Stimulated activated CD4-positive, alpha-beta T cell treated with anti-CD3 and anti-CD28 coated beads, Interleukin-4, amount 100 ng/mL, for 4 hours (primary cell): ENCODE measurements around the gene ISL2.

ENCODE experiments used
- DNase-seq, 2 experiments: peaks; one replicate each; pipeline ENCODE4 v3.0.0-alpha.2; 2020

Gene ISL2

DNA sequence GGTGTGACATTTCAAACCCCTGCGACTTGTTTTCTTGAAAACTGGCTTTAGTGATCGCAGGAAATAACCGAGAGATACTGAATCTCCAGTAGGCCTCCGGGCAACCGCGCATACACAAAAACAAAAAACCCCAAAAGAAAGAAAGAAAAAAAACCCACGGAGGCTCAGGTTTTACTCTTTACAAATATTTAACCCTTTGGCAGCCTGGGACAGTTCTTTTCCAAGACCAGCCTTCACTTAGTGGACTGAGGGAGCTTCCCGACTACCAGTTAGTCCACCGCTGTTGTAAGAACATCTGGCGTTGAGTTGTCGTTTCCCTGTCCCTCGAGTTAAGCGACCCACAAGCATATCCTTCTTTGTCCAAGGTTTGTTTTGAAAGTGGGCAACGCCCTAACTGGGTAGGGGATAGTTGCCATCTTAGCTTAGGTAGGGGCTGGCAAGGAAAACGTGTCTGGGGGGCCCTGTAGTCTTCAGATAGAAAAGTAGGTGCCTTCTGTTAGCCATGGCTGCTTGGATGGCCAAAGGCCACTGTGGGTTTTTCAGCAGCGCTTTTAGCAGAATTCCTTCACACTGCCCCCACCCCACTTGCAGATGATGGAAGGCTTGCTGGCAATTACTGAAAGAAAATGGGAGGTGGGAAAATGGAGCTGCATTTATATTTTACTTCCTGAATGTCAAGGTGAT lies 6.9 kb downstream of the ISL2 start:
- DNase-seq = no peak

GRCh38 chr15:76344893-76345582 lies 8.5 kb downstream of the ISL2 start:
- DNase-seq = no peak

DNA sequence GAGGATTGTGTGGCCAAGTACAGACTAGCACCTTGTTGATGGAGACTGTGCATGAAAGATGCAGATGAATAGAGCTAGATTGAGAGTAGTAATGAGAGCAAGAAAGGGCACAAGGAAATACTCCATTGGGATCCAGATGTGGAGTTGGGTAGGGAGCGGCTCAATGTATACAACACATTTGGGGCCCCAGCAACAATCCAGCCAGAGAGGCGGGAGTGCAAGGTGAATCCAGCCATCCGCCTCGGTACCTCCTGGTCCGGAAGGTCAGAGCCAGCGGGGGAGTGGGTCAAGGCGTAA lies 9.0 kb downstream of the ISL2 start:
- no peak for DNase-seq

DNA sequence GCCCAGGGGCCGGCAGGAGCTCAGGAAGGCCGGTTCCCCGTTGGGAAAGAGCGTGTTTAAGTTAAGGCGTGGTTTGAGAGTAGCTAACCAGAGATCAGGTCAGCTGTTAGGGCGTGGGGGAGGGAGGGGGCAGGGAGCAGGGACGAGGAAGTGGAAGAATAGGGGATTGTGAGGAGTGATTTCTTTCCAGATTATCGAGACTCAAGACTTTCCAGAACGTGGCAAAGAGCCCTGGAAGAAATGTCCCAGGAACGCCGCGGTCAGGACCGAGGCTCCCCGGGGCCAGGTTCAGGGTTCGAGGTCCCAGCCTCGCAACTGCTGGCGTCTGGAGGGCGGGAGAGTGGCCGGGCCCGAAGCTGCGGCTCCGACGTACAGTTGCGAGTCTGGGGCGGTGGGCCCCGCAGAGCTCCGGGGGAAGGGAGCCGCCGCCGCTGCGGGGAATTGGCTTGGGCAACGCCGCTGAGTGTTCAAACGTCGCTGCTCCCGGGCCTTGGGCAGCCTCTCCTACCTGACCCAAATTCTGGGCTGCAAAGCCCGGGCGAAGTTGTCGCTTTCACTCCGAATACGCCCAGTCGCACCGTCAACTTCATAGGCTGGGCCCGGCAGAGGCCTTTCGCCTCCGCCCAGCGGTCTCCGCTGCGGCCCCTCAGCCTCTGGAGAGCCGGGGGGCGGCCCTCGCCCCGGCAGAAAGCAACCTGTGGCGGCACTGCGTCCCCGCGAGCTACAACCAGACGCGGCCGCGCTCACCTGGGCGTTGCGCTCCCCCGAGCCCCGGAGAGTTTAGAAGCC lies 9.5 kb downstream of the ISL2 start:
- no peak for DNase-seq

DNA sequence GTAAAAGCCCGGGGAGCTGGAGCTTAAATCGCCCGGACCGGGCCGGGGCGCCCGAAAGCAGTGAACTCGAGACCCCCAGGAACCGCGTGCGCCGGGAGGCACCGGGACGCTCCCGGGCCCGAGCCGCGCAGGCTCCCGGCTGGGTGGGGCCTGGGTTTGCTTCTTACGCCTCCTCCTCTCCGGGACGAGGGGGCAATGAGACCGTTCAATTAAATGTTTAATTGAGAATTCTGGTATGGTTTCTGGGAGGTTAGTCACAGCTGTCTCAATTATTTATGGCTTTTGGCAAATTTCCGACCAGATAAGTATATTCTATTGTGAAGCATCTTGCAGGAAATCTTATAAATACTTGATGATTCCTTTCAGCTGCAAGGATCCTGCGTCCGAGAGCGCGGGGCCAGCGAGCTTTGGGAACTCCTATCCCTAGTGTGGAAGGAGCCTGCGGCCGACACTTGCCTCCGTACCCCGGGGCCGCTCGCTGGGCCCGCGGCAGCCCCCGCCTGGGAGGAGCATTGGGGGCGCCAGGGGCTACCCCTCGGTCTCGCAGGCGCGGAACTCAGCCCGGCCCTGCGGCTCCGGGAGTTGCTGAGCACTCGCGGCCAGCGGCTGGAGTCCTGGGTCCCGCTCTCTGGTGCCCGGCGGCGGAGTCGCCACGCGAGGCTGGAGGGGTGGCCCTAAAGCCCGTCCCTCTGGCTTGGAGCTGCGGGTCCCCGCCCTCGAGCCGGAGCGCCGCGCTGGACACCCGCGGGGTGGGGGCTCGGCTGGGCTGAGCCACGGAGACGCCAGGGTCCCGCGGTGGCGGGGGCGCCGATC lies 10.3 kb downstream of the ISL2 start:
- DNase-seq = no peak

GRCh38 chr15:76347482-76348055 lies 11.0 kb downstream of the ISL2 start:
- DNase-seq = no peak

GRCh38 chr15:76349301-76350070 lies 12.9 kb downstream of the ISL2 start:
- no peak for DNase-seq

- no peak for DNase-seq
These were observed 16.5 kb downstream of the ISL2 start for GRCh38 chr15:76353023-76353577.

DNA sequence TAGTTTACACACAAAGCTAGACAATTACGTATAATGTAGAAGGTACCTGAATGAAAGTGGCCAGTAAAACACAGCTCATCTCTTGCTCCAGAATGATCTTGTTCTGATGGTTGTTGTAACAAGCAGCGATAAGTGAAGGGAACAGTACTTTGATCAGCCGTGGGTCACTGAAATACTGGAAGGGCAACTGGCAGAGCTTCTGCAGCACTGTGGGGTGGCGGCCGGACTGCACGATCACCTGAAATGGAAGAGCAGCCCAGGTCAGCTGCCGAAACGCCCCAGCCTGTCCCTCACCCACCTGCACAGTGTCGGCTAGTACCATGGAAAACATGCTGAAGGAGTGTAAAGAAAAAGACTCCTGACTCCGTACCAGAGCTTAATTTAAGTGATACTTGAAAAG lies 17.3 kb downstream of the ISL2 start:
- DNase-seq = no peak

DNA sequence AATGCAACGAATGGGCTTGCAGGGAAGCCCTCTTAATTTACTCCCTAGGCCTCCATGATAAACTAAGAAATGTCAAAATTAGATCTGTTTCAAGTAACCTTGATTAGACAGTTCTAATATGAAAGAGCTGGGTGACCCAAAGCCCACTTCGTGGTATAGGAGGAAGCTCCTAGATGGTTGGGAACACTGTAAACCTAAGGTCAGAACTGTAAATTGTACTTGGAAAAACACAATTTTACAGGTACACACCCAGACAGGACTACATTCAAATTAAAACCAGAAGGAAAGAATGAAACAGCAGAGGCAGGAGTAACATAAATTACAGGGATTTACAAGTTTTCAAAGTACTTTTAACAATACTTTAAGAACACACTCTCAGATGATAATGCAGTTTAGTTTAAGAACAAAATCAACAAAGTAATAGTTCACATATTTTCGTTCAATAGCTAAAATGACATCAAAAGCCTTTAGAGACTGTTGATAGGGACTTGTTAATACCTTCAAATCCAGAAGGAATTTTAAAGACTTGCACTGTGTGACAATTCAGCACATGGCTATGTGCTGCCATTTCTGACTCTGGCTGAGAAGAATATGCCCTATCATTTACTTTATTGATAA lies 18.4 kb downstream of the ISL2 start:
- no peak for DNase-seq

DNA sequence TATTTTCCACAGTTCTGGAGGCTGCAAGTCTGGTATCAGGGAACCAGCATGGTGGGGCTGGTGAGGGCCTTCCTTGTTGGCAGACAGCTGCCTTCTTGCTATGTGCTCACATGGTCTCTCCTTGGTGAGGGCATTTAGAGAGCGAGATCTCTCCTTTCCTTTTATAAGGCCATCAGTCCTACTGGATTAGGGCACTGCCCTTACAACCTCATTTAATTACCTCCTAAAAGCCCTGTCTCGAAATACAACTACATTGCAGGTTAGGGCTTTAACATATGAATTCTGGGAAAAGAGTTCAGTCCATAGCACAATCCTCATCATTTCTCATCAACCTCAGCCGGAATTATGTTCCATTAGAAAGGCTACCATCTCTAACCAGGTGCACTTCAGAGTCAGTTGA lies 21.9 kb downstream of the ISL2 start:
- no peak for DNase-seq

GRCh38 chr15:76359152-76359551 lies 22.6 kb downstream of the ISL2 start:
- DNase-seq = no peak

DNA sequence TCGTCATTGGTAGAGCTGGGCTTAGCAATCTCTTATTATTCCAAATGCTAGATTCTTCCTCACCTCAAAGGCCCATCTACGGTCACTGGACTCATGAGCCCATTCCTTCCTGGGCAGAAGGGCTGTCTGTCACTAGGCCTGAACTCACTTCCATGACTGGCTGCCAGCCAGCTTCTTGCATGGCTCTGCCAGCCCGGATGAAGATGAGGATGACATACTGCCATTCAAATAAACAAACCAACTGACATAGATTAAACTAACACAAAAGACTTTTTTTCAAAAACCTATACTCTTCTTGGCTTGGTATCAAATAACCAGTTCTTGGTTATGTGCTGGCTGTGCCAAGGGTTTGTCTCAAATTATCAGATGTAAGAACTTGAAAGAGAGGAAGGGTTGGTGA lies 23.8 kb downstream of the ISL2 start:
- DNase-seq = no peak

- no peak for DNase-seq
These were observed 26.7 kb downstream of the ISL2 start for GRCh38 chr15:76363251-76363650.

DNA sequence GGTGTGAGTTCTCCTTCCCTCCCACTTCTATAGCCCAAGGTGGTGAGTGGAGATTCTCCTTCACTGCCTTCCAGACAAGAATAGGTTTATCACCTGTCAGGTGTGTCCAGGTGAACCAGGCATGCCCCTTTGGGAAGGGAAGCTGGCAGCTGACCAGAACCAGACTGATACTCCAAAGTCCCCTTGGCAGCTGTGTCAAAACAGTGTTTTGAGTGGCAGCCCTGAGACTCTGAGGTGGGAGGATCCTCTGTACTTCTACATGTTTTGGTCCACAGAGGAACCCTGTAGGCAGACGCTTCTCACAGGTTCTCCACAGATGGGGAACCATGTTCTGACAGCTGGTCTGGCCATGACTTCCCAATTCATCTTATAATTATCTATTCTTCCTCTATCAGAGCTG lies 30.1 kb downstream of the ISL2 start:
- DNase-seq = no peak

DNA sequence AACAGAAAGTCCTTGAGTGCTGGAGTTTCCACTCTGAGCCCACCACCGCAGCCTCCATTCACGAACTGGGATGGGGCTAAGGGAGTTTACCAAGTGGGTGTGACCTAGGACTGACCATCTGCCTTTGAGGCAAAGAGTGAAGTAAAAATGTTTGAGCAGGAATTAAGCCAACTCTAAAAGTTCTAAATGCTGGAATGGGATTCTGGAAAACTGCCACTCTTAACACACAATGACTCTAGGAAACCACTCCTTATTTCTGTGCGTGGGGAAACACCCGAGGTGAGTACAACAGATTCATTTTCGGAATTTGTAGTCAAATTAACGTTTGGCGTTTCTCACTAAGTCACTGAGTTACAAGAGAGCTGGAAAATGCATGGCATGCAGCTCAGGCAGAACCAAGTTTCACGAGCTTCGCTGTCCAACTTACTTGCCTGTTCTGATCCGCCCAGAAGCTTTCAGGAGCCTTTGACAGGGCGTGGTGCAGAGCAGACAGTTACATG lies 31.6 kb downstream of the ISL2 start:
- no peak for DNase-seq

- no peak for DNase-seq
These were observed 39.5 kb downstream of the ISL2 start for GRCh38 chr15:76376029-76376428.

GRCh38 chr15:76376816-76377215 lies 40.2 kb downstream of the ISL2 start:
- DNase-seq = no peak

DNA sequence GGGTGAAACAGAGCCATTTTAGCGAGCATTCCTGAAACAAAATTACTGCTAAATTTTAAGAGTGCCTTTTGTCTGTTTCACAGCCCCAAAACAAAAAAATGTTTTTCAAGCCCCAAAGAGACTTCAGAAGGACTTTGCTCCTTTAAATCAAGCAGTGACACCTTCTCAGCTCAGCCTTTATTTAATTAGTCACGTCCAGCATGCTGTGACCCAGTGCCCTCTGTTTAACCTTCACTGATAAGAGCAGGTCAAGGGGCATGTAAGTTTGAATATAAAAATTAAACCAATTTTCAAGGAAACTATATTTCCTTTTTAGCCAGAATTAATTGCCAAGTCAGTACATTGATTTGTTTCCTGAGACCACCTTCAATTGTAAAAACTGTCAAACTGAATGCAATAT lies 40.6 kb downstream of the ISL2 start:
- no peak for DNase-seq

DNA sequence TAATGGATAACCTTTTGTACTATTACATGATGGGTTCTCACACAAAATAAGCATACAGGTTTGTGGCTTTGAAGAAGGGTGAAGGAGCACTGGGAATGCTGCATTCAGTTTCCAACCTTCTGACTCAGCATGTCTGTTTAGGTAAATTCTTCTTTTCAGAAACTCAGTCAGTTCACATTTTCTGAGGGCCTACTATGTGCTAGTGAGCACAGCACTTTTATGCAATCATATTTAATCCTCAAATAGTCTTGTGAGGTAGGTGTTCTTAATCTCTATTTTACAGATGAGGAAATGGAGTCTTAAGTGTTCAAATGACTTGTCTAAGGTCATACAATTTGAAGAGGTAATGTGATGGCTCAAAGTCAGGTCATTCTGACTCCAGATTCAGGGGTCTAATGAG lies 41.2 kb downstream of the ISL2 start:
- no peak for DNase-seq

DNA sequence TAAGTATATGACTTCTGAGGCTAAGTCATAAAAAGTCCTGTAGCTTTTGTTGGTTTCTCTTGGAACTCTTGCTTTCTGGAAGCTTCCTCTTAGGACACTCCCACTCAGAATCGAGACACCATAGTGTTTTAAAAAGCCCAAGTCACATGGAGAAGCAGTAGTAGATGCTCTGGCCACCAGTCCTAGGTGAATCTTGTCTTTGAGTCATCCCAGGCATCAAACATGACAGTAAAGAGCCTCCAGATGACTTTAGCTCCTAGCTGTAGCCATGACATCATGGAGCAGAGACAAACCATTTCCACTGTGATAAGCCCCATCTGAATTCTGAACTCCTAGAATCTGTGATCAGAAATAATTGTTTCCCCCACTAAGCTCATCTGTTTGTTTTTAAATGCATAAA lies 42.1 kb downstream of the ISL2 start:
- DNase-seq = no peak
